ENCODE results near the gene RPS2. TPM values are rescaled to one million over a fixed set of nuclear protein-coding genes. Genes with fewer than 3 reads are reported as not detected.

The RPS2 gene
- total RNA-seq, 3 donors from 2014 or later = 1,284 to 2,138 (median 1,849) TPM

- H3K9me3 ChIP-seq = no peaks in the 10 kb centered on the region
- no peaks in the 10 kb centered on the region for H3K36me3 ChIP-seq (ENCODE audit: low read depth)
- DNase-seq (peak; percentile 59 to 85 (median 67)), ATAC-seq (peak; percentile 37)
- H3K4me1 ChIP-seq (ENCODE audit: low read depth) = peaks cover 27% of the 10 kb centered on the region
- intact Hi-C loops (cut with DNase I, micrococcal nuclease) = no loop called here
- no peak overlapping the region for H3K4me3 ChIP-seq
- no peak for TF ChIP-seq CTCF (IDR thresholded peaks at IDR 0.05)
Measured at GRCh38 chr16:1991135-1991551, 26.5 kb upstream of the RPS2 start.

- Histone ChIP-seq H3K4me1 (ENCODE audit: low read depth) (peaks cover 33% of the 10 kb centered on the region), H3K9me3 (no peaks in the 10 kb centered on the region), H3K36me3 (ENCODE audit: low read depth) (no peaks in the 10 kb centered on the region), H3K4me3 (no peak overlapping the region)
- TF ChIP-seq CTCF (IDR thresholded peaks at IDR 0.05) = no peak
- ATAC-seq (peak; percentile 18), DNase-seq (peak; percentile 72 to 85 (median 84))
- intact Hi-C loops (cut with DNase I, micrococcal nuclease) = no loop called here
Measured at GRCh38 chr16:1990351-1991134, 25.9 kb upstream of the RPS2 start.

- H3K4me1 ChIP-seq (ENCODE audit: low read depth) = peaks cover 38% of the 10 kb centered on the region
- no peak for TF ChIP-seq CTCF (IDR thresholded peaks at IDR 0.05)
- H3K9me3 ChIP-seq = no peaks in the 10 kb centered on the region
- H3K4me3 ChIP-seq = no peak overlapping the region
- H3K36me3 ChIP-seq (ENCODE audit: low read depth) = no peaks in the 10 kb centered on the region
- ATAC-seq (no peak), DNase-seq (no peak)
- intact Hi-C loops (cut with DNase I, micrococcal nuclease) = no loop called here
Measured at GRCh38 chr16:1990101-1990350, 25.4 kb upstream of the RPS2 start.

- DNase-seq (peak in 1 of 3 donors; percentile 38), ATAC-seq (no peak)
- no peak for TF ChIP-seq CTCF (IDR thresholded peaks at IDR 0.05)
- peaks cover 43% of the 10 kb centered on the region for H3K4me1 ChIP-seq (ENCODE audit: low read depth)
- H3K9me3 ChIP-seq = no peaks in the 10 kb centered on the region
- H3K36me3 ChIP-seq (ENCODE audit: low read depth) = no peaks in the 10 kb centered on the region
- H3K4me3 ChIP-seq = no peak within 1 kb of the TSS
- intact Hi-C loops (cut with DNase I, micrococcal nuclease) = no loop called here
Measured at GRCh38 chr16:1989209-1990100, 24.8 kb upstream of the RPS2 start, which contains the start of gene SYNGR3. Gene SYNGR3 (plus strand): TSS chr16:1989970. CDS start chr16:1990103, 133 bp downstream.

- peaks cover 58% of the 10 kb centered on the region for H3K4me1 ChIP-seq (ENCODE audit: low read depth)
- no peak for TF ChIP-seq CTCF (IDR thresholded peaks at IDR 0.05)
- H3K4me3 ChIP-seq = no peak overlapping the region
- no peaks in the 10 kb centered on the region for H3K9me3 ChIP-seq
- DNase-seq = no peak
- ATAC-seq = no peak
- intact Hi-C loops (cut with DNase I, micrococcal nuclease) = no loop called here
- no peaks in the 10 kb centered on the region for H3K36me3 ChIP-seq (ENCODE audit: low read depth)
Measured at GRCh38 chr16:1987198-1987597, 22.6 kb upstream of the RPS2 start.
